Stimulated activated CD8-positive, alpha-beta memory T cell treated with anti-CD3 and anti-CD28 coated beads, Interleukin-4, amount 100 ng/mL, for 48 hours (primary cell): ENCODE data around the gene FAM72B.
"Not testable (repeated sequence)": the region's sequence is repeated elsewhere in the genome, so short reads cannot be mapped to it uniquely, and the experiment has no call there.

ENCODE experiments used
- DNase-seq: peaks from one replicate; pipeline ENCODE4 v3.0.0-alpha.2; 2020

FAM72B gene

DNA sequence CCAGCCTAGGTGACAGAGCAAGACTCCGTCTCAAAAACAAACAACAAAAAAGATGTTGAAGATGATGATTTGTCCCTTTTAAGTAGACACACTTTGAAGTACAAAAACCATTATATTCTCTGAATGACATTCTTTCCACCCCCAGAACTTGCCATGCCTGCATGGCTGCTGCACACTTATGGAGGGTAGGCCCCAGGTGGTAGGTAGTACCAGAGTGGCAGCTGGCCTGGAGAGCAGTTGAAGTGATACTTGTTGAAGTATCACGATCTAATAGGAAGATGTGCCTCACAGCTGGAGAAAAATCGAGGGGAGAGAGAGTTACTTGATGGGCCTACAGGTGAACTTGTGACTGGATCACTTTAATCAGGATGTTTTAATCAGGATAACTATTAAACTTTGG, 15.6 kb upstream of the FAM72B start:
- not testable (repeated sequence) for DNase-seq

DNA sequence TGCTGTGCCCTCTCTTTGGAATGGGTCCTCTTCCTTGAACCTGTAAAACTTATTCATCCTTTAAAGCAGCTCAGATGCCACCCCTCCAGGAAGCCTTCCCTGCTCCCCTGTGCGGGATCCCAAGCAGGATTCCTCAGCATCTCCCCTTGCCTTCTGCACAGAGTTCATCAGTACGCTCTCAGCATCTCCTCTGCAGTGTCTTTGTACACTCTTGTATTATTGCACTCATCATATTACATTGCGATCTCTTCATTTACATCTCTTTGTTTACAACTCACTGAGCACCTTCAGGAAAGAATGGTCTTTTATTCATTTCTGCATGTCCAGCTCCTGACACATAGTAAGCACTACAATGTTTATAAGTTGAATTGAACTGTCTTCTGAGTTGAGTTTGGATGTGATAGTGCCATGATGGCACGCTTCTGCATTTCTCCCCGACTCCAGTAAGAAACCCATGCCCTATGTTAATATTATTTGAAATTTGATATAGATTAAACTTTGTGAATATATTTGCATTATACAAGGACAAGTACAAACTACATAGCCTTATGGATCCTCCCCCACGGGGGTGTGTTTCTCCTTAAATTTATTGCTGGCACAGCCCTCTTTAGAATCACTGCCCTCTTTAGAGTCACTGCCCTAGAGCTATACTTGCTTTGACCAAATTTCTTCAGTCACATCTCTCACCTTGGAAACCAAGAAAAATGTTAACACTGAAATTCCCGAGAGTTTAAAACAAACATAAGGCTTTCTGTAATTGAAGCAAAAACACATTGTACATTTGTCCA, 13.1 kb upstream of the FAM72B start:
- not testable (repeated sequence) for DNase-seq

DNA sequence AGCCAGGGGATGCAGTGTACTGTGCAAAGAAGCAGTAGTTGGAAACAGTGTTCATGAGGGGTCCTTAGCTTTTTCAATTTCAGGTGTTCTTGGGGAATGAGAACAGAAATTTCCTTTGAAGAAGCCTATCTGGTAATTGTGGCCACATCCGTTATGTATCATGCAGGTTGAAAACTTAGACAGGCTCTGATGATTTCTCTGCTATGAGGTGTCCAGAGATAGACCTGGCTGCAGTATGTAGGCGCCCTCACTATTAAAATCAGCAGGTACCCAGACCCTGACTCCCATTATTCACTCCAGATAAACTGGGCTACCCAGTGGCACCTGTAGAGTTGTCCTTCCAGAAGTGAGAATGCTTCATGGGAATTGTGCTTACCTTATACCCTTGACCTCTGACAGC, 8.4 kb upstream of the FAM72B start:
- not testable (repeated sequence) for DNase-seq

DNA sequence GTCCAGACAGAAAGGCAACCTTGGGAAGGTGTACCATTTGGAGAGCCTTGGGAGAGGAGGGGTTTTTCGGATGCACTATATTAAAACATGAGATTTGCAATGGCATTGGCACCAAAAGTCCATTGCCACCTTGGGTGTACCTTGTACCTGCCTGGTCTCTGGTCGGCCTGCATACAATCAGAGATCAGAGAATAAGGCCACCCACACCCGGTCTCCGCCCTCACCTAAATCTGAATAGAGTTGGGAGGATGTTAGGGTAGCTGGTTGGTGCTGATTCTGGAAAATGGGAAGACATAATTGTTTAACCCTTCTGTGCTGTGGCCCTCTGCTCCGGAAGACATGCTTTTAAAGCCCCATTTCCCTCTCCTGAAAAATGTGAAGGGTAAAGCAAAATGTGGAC, 3.8 kb upstream of the FAM72B start:
- not testable (repeated sequence) for DNase-seq

DNA sequence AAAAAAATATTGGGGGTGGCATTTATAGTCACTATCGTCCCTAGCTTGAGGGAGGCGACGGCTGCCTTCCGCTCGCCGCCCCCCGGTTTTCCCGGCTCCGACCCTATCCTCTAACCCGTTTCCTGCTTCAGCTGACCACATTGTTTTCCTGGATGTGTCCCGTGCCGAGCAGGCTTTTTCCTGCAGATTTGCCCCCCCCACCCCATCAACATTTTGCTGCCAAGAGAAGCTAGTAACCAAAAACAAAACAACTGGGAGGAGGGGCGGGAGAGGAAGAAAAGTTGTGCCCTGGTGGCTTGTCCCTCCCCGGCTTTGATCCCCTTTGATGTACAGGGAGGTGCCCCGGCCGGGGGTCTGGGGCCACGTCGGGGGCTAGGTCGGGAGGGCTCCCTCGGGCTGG, 2.1 kb upstream of the FAM72B start:
- DNase-seq = not testable (repeated sequence)

DNA sequence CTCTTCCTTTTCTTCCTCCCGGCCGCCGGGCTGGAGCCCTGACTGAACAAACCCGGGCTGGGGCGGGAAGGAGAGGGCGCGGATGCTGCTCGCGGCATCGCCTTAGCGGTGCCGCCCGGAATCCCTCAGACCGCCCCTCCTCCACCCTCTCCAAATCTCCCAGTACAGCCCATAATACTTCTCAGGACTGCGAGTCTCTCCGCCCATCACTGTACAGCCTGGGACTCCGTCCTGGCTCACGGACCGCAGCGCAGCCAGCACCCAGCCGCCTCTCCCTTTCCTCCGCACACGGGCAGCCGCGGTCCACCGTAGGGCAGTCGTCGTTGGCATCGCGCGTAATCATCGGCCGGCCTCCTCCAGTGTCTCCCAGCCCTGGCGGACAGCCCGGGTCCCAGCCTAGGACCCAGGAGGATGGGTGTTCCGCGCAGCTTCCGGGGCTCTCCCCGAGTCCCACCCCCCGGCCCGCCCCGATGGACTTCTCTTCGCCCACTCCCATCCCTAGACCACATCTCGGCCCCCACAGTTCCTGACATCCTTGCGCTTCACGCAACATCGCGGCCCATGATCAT, 1.1 kb upstream of the FAM72B start:
- not testable (repeated sequence) for DNase-seq

DNA sequence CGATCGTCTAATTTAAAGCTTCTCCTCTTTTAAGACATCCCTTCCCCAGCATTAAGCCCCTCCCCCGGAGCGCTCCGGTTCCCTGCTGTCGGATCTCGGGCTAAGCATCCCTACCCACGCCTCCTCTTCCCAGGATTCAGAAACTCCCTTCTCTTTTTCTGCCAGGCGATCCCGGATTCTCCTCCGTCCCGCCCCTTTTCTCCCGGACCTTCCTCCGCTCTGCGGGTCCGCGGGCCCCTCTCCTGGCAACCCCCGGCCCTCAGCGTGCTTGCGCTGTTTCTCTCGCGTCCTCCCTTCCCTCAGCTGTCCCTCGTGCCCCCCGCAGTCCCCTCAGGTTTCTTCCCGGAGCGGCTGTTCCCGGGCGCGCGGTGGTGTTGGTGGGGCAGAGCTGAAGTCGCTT, 273 bp downstream of the FAM72B start:
- peak; percentile 24 for DNase-seq

DNA sequence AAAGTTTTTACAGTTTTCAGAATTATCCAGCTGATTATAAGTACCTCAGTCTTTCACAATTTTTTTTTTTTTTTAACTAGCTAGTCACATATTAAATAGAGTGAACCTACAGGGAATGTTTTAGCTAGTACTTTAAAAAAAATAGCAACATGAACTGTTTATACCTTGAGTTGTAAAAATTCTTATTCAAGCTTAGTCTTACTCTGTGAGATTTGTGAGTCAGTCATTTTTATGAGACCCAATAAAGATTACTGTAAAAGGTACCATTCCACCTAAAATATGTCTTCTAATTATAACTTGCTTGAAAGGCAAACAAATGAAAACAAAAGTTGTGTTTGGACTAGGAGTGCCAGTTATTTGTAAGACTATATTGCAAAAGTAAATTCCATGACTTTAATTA, 5.9 kb downstream of the FAM72B start:
- DNase-seq = not testable (repeated sequence)

DNA sequence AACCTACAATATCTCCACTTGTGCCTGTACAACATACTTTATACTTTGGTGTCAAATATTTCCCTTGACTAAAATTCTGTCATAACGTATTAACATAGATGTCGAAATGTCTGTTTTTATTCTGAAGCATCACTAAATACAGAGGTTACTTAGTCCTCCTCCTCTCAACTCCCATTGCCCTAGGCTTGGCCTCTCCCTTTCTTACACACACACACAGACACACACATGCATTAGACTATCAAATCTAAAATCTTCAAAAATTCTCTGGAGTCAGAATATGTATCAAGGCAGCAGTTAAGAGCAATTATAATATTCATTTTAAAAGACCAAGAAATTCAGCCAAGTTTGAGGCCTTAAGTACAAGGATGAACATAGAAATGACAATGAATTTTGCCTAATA, 7.5 kb downstream of the FAM72B start:
- not testable (repeated sequence) for DNase-seq

DNA sequence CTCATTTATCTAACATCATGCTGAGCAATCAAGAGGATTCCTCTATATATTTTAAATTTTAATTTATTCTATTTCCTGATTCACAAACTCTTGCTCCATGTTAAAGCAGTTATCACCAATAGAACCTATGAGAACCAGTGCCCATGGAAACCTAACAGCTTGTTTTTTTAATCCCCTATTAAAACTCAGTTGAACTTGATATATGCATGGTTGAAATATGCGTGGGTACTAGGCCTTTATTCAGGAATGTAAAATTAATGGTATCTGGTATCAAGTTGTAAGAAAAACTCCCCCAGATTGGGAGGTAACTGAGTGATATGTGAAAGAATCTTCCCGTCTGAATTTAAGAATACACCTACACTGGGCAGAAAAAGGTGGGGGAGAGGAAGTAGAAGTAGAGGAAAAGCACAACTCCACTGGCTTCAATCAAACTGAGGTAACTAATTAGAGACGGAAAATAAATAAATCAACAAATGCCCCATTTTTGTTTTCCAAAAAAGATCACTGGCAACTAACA, 15.9 kb downstream of the FAM72B start:
- DNase-seq = not testable (repeated sequence)

DNA sequence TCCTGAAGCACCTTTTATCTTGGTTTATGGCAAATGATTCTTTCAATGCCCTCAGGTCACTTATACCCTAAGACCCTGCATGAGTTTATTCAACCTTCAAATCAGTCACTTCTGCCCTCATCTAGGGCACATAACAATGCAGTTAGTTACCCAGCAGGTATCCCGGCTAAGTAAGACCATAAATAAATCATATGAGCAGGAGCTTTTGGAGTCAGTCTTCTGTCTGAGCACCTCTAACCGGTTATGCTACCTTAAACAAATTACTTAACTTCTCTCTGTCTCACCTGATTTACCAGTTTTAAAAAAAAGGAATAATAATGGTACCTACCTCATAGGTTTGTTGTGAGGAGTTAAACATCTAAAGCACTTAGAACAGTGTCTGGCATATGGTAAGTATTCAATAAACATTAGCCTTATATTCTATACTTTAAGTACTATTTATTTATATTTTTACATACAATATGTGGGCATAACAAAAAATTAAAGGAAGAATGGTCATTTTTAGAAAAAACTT, 16.9 kb downstream of the FAM72B start:
- DNase-seq = not testable (repeated sequence)

DNA sequence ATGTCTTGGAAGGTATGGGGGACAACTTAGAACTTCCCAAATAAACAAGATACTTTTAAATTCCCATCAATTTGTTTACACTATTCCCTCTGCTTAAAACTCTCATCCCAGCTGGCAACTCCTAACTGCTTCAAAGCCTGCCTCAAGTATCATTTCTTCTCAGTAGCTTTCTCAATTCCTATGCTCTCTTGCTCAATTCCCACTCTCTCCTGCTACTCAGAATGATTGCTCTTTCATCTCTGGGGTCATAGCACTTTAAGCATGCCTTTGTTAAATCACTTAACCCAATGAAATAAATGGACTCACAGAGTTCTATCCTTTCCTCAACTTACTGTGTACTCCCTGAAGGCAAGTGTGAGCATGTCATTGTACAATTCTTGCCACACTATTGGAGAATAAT, 18.8 kb downstream of the FAM72B start:
- not testable (repeated sequence) for DNase-seq

DNA sequence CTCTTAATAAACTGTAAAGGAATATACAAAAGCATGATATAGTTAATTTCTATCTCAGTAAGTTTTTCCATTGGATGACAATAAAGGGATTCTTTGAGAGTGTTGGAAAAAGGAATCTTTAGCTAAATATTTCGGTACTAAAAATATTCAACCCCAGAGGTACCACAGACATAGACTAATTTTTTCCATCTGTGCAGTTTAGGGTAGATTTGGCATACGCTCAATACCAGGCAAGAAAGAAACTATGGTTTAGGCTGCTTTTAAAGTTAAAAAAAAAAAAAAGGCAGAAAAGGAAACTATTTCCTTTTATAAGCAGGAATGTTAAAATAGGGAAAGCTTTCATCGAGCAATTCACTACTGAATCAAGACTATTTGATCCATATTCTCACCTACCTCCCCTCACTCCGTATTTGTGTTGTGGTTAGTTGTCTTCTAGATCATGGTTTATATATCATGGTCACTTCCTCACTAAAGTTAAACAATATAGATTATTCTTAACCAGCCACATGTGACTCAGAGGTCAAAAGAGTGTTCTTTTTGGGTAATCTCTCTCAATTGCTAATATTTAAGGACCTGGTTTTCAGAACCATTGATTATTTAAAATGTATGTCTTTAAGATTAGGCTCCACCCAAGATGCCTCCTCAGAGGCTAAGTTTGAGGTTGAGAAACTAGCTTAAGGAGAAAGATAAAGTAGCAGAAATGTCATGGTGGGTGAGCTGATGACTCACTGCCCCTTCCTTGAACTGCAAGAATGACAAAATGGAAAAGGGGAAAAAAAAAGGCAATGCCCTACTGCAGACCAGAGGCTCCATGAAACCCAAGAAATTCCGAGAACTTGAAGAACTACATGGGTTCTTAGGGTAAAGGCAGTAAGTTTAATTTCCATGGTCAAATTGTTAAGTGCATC, 20.0 kb downstream of the FAM72B start:
- not testable (repeated sequence) for DNase-seq

DNA sequence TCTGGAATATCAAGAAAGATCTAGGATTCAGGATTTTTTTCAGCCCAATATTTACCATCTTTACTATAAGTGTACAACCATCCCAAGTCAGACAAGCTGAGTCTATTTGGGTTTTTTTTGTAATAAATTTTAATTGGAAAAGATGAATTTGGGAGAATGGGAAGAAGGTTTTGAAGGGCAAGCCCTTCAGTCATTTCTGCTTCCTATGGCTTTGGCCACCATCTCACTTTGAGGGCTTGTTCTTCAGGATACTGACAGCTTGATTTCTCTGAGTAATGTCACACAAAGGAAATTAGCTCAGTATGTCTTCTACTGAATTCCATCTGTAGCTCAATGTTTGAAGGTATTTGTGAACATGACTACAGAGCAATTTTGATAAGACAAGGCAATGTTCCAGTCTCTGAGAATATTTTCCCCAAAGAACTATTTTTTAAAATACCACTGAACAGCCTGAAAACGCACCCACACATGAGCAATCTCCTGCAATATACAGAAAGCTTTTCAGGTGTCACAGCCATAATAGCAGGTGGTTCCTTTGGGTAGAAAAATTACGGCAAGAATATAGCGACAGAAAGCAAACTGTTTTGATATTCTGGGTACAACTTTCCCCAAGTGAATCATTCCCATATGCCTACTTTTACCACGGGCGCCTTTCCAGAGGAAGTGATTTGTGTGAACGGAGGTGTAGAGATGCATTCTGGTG, 22.8 kb downstream of the FAM72B start:
- not testable (repeated sequence) for DNase-seq

DNA sequence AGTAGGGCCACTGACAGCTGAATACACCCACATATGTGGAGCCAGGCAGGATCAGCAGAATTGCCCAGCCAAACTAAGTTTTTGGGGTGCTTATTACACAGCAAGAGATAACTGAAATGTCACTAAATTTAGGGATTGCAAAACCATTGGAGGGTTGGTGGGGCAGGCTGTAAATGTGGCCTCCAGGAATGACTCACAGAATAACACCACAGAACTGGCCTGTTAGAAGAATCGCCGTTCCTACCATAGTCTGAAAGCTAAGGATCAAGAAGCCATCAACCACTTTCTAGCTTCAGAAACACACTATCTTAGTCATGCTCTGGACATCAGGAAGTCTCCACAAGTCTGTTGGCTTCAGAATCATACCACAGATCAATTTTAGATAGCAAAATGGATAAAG, 24.0 kb downstream of the FAM72B start:
- DNase-seq = not testable (repeated sequence)

DNA sequence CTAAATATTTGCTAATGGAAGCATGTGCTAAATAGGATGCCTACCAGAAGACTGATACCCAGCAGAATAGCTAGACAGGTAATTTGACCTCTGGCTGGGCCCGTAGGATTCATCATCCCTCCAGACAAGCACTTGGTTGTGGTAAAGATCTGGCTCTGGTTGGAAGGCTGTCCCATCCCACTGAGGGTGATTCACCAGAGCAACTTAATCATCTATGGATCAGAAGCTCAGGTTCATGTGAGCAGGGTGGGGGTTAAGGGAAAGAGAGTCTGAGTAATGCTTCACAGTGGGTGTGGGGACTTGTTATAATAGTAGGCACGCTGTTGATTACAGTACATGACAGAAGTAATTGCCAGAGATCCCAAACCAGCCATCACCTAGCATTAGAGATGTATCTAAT, 26.5 kb downstream of the FAM72B start:
- DNase-seq = not testable (repeated sequence)

DNA sequence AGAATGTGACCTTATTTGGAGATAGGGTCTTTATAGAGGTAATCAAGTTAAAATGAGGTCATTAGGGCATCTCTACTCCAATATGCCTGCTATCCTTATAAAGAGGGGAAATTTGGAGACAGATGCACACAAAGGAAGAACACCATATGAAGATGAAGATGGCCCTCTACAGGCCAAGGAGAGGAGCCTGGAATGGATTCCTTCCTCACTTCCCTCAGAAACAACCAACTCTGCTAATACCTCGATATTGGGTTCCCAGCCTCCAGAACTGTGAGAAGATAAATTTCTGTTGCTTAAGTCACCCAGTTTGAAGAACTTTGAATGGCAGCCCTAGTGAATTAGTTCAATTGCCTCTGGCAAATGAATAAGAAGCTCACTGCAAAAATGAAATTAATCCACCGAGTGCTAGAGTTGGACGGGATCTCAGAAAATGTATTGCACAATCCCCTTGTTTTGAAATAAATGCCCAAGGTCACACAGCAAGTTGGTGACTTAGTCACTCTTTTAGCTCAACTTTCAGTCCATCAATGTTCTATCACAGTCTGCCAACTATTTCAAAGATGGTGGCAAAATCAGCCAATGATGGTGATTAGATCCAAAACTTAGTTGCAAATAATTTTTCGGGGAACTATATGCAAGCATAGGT, 27.1 kb downstream of the FAM72B start:
- not testable (repeated sequence) for DNase-seq

DNA sequence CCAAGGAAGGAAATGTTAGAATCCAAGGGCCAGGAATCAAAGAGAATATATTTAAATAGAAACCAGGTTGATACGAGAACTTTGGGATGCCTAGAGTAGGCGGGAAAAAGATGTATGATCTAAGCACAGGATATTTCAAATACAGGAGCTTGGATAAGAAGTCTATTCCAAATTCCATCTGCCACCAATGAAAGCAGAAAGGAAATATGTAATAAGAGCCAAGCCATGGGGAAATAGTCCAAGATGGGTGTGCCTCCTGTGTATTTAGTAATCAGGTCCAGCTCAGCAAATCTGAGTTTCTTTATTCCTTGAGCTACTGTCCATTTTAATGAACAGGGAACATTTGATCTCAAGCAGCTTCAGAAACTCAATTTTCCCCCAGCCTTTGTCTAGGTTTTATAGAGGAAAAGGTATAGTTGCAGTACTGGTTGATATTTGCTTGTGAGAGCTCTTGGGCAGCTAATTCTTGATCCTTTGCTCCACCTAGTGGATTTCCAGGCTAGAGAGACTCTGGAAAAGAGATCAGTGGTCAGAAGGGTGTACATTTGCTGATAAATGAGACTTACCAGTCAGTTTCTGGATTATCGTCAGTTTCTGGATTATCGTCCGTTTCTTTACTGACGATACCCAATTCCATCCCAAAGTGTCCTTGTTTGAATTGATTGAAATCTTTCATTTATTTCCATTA, 28.3 kb downstream of the FAM72B start:
- DNase-seq = not testable (repeated sequence)

DNA sequence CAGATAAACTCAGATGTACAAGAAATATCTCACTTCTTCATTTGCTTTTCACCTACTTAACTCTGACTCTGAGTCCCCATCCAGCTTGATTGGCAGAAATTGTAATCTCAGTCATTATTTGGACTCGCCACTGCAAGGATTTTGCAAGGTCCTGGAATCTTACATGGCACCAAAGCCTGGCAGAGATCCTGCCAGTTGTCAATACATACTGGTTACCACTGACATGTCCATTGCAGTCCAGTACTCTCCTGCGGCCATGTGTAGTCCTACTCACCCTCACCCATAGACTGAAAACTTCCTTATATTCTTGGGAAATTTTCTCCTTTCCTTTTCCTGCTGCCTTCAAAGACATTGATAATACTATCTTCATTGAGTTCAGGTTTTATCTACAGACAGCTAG, 29.3 kb downstream of the FAM72B start:
- not testable (repeated sequence) for DNase-seq

DNA sequence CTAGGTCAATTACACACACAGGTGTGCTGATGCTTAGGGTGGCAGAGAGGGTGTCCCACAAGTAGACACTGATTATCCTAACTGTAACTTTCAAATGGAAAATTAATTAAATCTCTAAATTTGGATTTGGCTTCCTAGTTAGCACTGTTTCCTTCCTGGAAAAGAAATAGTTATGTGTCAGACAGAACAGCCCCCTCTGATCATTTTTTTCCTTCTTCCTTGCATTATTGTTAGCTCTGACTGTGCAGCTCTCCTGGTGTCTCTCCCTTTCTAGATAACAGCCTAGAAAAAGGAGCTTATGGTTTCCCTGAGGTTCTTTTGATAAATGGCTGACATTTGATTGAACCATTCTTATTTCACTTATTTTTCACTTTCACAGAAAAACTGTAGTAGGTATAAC, 31.4 kb downstream of the FAM72B start:
- DNase-seq = not testable (repeated sequence)

DNA sequence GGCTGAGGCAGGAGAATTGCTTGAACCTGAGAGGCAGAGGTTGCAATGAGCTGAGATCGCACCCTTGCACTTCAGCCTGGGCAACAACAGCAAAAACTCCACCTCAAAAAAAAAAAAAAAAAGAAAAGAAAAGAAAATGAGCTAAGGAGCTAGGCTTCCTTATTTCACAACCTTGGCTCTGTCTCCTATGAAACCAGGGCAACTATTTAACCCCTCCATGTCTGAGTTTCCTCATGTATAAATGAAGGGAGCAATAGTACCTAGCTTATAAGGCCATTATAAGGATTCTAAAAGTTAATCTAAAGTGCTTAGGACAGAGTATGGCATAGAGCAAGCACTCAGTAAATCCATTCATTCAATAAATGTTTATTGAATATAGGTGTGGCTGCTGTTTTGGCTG, 32.8 kb downstream of the FAM72B start:
- DNase-seq = not testable (repeated sequence)
